Activated B cell treated with CpG ODN at 0.5 μM for 24 hours (primary cell): ENCODE measurements around the gene CTSW. TPM values are rescaled to one million over a fixed set of nuclear protein-coding genes. Genes with fewer than 3 reads are reported as not detected.

Experiments used
- ATAC-seq: fragments of 200-7000 bp; cut with Tn5 transposase; one replicate; pipeline ENCODE4 v1.10.0; 2021; ENCODE audit warnings: low read depth, mild to moderate bottlenecking, moderate library complexity
- CTCF ChIA-PET: fragments of 350-600 bp; sonication (Branson Sonifier 250); formaldehyde crosslinking; loops from one replicate; lab custom pipeline; 2021; ENCODE audit warnings: antibody characterized with exemption; lab: Charles Lee
- POLR2A ChIA-PET: fragments of 350-600 bp; sonication (Branson Sonifier 250); formaldehyde crosslinking; loops from one replicate; lab custom pipeline; 2021; ENCODE audit warnings: antibody characterized with exemption; lab: Charles Lee
- DNase-seq: peaks from one replicate; pipeline ENCODE4 v3.0.0; 2022
- H3K27ac Mint-ChIP-seq: one replicate; pipeline ENCODE4 v1.8.0; 2020; ENCODE audit warnings: mixed read lengths
- H3K27me3 Mint-ChIP-seq: one replicate; pipeline ENCODE4 v1.8.0; 2021; ENCODE audit warnings: mixed read lengths
- H3K36me3 Mint-ChIP-seq: one replicate; pipeline ENCODE4 v1.8.0; 2021; ENCODE audit warnings: low read depth, mixed read lengths
- H3K4me1 Mint-ChIP-seq: one replicate; pipeline ENCODE4 v1.8.0; 2021; ENCODE audit warnings: mixed read lengths
- H3K4me3 Mint-ChIP-seq: one replicate; pipeline ENCODE4 v1.8.0; 2020; ENCODE audit warnings: mild to moderate bottlenecking, mixed read lengths
- H3K9me3 Mint-ChIP-seq: one replicate; pipeline ENCODE4 v1.8.0; 2020; ENCODE audit warnings: mixed read lengths
- intact Hi-C: fragments of 100-400 bp; cut with micrococcal nuclease; formaldehyde crosslinking; loops from one replicate; pipeline ENCODE4 v1.15.1; 2024
- total RNA-seq: library from RNA; stranded (reverse); gene quantifications from 2 replicates; pipeline ENCODE4 v1.2.3, GENCODE V29; 2022
- TF ChIP-seq, protein P1 (sequence below): fragments of 200-600 bp; IDR thresholded peaks from one replicate; pipeline ENCODE4 v1.8.0; 2022; ENCODE audit warnings: antibody characterized with exemption, mild to moderate bottlenecking

Gene CTSW
- total RNA-seq, 1 donor from 2014 or later, result 0.93 TPM

DNA sequence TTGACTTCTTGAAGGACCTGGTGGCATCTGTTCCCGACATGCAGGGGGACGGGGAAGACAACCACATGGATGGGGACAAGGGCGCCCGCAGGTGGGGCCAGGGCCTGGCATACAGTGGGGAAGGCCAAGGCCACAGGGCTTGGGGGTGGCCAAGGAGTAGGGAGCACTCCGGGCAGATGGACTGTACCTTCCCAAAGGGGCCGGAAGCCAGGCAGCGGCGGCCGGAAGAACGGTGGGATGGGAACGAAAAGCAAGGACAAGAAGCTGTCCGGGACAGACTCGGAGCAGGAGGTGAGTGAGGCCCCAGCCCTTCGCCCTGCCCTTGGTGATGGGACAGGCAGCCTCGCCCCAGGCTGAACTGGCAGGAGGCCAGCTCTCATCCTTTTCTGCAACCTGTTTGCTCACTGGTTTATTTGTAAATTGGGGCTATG is 40.8 kb downstream of the CTSW start:
- peaks cover 30% of the 10 kb centered on the region for H3K36me3 Mint-ChIP-seq
- ChIA-PET POLR2A (interaction anchor here (0.6 to 4.8 kb wide), 7 partner anchors 22 to 258 kb away, joined by 3 to 55 read pairs (median 4); partner anchors contain the start of genes CCDC85B, FIBP, MUS81 and RELA), CTCF (no interaction called here)
- H3K4me3 Mint-ChIP-seq, result peak overlapping the region; percentile 93
- H3K27ac Mint-ChIP-seq, result no peak overlapping the region
- H3K27me3 Mint-ChIP-seq, result no peaks in the 10 kb centered on the region
- DNase-seq, result no peak
- intact Hi-C loops, result no loop called here
- no peaks in the 10 kb centered on the region for H3K9me3 Mint-ChIP-seq
- H3K4me1 Mint-ChIP-seq, result peaks cover 44% of the 10 kb centered on the region
- ATAC-seq, result no peak
- TF ChIP-seq, protein P1, sequence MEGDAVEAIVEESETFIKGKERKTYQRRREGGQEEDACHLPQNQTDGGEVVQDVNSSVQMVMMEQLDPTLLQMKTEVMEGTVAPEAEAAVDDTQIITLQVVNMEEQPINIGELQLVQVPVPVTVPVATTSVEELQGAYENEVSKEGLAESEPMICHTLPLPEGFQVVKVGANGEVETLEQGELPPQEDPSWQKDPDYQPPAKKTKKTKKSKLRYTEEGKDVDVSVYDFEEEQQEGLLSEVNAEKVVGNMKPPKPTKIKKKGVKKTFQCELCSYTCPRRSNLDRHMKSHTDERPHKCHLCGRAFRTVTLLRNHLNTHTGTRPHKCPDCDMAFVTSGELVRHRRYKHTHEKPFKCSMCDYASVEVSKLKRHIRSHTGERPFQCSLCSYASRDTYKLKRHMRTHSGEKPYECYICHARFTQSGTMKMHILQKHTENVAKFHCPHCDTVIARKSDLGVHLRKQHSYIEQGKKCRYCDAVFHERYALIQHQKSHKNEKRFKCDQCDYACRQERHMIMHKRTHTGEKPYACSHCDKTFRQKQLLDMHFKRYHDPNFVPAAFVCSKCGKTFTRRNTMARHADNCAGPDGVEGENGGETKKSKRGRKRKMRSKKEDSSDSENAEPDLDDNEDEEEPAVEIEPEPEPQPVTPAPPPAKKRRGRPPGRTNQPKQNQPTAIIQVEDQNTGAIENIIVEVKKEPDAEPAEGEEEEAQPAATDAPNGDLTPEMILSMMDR, result no peak

DNA sequence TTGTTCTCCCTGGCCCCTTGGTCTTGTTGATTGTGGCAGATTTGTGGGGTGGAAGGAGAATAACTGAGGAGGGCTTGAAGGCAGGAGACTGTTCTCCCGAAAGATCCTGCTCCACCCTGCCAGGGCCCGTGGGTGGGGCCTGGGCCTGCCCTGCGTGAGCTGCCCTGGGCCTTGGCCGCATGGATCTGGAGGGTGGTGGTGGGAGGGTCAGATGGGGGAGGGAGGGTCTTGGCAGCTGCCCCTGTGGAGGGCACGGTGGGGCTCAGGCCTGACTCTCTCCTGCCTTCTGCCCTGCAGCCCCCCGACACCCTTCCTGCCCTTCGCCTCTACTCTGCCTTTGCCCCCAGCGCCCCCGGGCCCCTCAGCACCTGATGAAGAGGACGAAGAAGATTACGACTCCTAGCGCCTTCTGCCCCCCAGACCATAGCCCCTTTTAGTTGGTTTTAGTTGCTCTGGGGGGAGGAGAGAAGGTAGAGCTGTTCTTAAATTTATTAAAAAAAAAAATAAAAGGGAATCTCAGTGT is 41.5 kb downstream of the CTSW start:
- no peak for ATAC-seq
- CTCF ChIA-PET, result no interaction called here
- peaks cover 38% of the 10 kb centered on the region for H3K4me1 Mint-ChIP-seq
- POLR2A ChIA-PET, result interaction anchor here (4.8 kb wide), 1 partner anchor 32 kb away, joined by 55 read pairs; the partner anchor contains the start of genes CCDC85B and FIBP
- DNase-seq, result no peak
- TF ChIP-seq, protein P1, result no peak
- intact Hi-C loops, result no loop called here
- H3K4me3 Mint-ChIP-seq, result peak overlapping the region; percentile 93
- H3K36me3 Mint-ChIP-seq, result peaks cover 30% of the 10 kb centered on the region
- H3K27ac Mint-ChIP-seq, result no peak overlapping the region
- no peaks in the 10 kb centered on the region for H3K9me3 Mint-ChIP-seq
- H3K27me3 Mint-ChIP-seq, result no peaks in the 10 kb centered on the region

DNA sequence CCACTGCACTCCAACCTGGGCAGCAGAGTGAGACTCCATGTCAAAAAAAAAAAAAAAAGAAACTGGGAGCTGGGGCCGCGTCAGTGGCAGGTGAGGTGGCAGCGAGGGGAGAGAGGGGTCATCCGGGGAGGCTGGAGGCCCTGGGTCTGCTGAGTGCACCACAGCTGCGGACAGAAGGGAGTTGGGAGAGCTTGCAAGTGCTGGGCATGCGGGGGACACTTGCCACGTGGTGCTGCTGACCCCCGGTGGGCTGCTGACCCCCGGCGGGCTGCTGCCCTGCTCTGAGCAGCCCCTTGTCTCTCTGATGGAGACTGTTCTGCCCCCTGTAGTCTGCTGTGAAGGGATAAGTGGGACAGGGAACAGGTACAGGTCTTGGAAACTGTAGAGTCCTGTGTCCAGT is 42.2 kb downstream of the CTSW start:
- no peak for DNase-seq
- Mint-ChIP-seq H3K9me3 (no peaks in the 10 kb centered on the region), H3K4me3 (no peak overlapping the region), H3K27me3 (no peaks in the 10 kb centered on the region), H3K36me3 (peaks cover 29% of the 10 kb centered on the region), H3K27ac (no peak overlapping the region), H3K4me1 (peaks cover 31% of the 10 kb centered on the region)
- TF ChIP-seq, protein P1, result no peak
- POLR2A ChIA-PET, result interaction anchor here (1.3 to 4.8 kb wide), 2 partner anchors 33 to 39 kb away, joined by 6 to 55 read pairs; partner anchors contain the start of genes CCDC85B and FIBP
- CTCF ChIA-PET, result interaction anchor here (2.1 kb wide), 1 partner anchor 37 kb away, joined by 6 read pairs; no protein-coding TSS in a partner anchor
- no peak for ATAC-seq
- intact Hi-C loops, result no loop called here

DNA sequence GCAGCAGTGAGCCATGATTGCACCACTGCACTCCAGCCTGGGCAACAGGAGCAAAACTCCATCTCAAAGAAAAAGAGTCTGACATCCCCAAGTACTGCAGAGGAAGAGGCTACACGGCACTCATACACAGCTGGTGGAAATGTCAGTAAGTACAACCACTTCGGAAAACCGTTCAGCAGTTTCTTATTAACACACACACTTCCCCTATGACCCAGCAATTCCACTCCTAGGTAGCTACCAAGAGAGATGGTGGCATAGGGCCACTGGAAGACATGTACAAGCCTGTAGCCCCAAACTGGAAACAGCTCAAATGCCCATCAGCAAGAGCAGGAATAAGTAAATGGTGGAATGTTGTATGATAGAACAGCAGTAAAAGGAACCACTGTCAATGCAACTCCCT is 42.9 kb downstream of the CTSW start:
- Mint-ChIP-seq H3K27me3 (no peaks in the 10 kb centered on the region), H3K27ac (no peak overlapping the region), H3K4me3 (no peak overlapping the region), H3K9me3 (no peaks in the 10 kb centered on the region), H3K4me1 (peaks cover 31% of the 10 kb centered on the region), H3K36me3 (peaks cover 25% of the 10 kb centered on the region)
- DNase-seq (no peak), ATAC-seq (no peak)
- TF ChIP-seq, protein P1, result no peak
- intact Hi-C loops, result no loop called here
- ChIA-PET CTCF (interaction anchor here (2.1 kb wide), 1 partner anchor 38 kb away, joined by 6 read pairs; no protein-coding TSS in a partner anchor), POLR2A (interaction anchor here (0.9 to 1.3 kb wide), 3 partner anchors 13 to 38 kb away, joined by 4 to 6 read pairs (median 4); partner anchors contain the start of gene FIBP)

DNA sequence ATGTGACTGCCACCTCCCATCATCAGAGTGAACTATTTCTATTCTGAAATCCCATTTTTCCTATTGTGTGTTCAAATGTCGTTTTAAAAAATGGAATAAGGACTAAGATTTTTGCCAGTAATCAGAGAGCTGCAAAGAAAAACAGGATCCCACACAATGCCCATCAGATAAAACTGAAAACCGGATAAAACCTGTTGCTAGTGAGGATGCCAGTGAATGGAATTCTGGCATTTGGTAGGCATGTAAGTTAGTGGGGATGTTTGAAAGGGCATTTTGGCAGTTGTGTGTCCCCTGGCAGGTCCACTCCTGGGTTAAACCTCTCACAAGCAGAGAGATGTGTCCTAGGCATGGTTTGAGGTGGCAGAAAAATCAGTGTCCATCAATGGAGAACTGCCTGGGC is 45.8 kb downstream of the CTSW start:
- TF ChIP-seq, protein P1, result no peak
- ATAC-seq, result no peak
- no peak for DNase-seq
- Mint-ChIP-seq H3K27ac (no peak overlapping the region), H3K27me3 (no peaks in the 10 kb centered on the region), H3K4me1 (peaks cover 30% of the 10 kb centered on the region), H3K36me3 (peaks cover 21% of the 10 kb centered on the region), H3K9me3 (no peaks in the 10 kb centered on the region), H3K4me3 (no peak overlapping the region)
- CTCF ChIA-PET, result no interaction called here
- POLR2A ChIA-PET, result interaction anchor here (0.6 to 1.0 kb wide), 2 partner anchors 35 to 277 kb away, joined by 3 read pairs; partner anchors contain the start of gene CCDC85B
- intact Hi-C loops, result no loop called here
